GM12878 (cell line): ENCODE data around the gene UBE2F. TPM values are rescaled to one million over a fixed set of nuclear protein-coding genes. Genes with fewer than 3 reads are reported as not detected.
A peak's percentile ranks its signal among the peaks of the same experiment; 100 is the strongest.

ENCODE experiments used
- CBX3 ChIP-seq: fragments of 200-600 bp; sonication (generic); IDR thresholded peaks from 2 replicates; pipeline ENCODE4 v1.6.1; 2016; ENCODE audit warnings: low read depth, borderline replicate concordance
- GATAD2B ChIP-seq: fragments of 450-650 bp; conservative IDR thresholded peaks from 2 replicates; pipeline ENCODE4 v1.6.1; 2017; ENCODE audit warnings: low read depth, mild to moderate bottlenecking, moderate library complexity
- IKZF1 ChIP-seq: fragments of 450-650 bp; conservative IDR thresholded peaks from 2 replicates; pipeline ENCODE4 v1.6.1; 2017; ENCODE audit warnings: antibody characterized with exemption, mild to moderate bottlenecking
- KAT2A ChIP-seq: conservative IDR thresholded peaks from 2 replicates; pipeline ENCODE4 v1.6.1; 2011; ENCODE audit warnings: low read depth, low read length; ENCODE audit not compliant: control insufficient read depth
- KDM1A ChIP-seq: fragments of 200-600 bp; sonication (generic); IDR thresholded peaks from 2 replicates; pipeline ENCODE4 v1.6.1; 2016; ENCODE audit warnings: borderline replicate concordance
- MAX ChIP-seq: IDR thresholded peaks from 2 replicates; pipeline ENCODE4 v1.6.1; 2012; ENCODE audit warnings: low read depth, low read length, improper control_type of control experiment
- MTA2 ChIP-seq: fragments of 450-650 bp; IDR thresholded peaks from 2 replicates; pipeline ENCODE4 v1.6.1; 2016; ENCODE audit warnings: low read depth, mild to moderate bottlenecking, moderate library complexity
- MXI1 ChIP-seq: fragments of 150-350 bp; IDR thresholded peaks from 2 replicates; pipeline ENCODE4 v1.6.1; 2011; ENCODE audit warnings: low read depth, mild to moderate bottlenecking, inconsistent platforms, low read length, improper control_type of control experiment
- MYC ChIP-seq: IDR thresholded peaks from 2 replicates; pipeline ENCODE4 v1.6.1; 2011; ENCODE audit warnings: mild to moderate bottlenecking, low read length, moderate library complexity, inconsistent platforms; ENCODE audit not compliant: insufficient read depth, insufficient replicate concordance, insufficient read length, severe bottlenecking
- POLR2AphosphoS5 ChIP-seq: IDR thresholded peaks from 2 replicates; pipeline ENCODE4 v1.6.1; 2011; ENCODE audit warnings: mild to moderate bottlenecking, low read length, inconsistent platforms
- RB1 ChIP-seq: fragments of 450-650 bp; formaldehyde crosslinking; IDR thresholded peaks from 2 replicates; pipeline ENCODE4 v1.6.1; 2017; ENCODE audit warnings: mild to moderate bottlenecking, borderline replicate concordance
- RUNX3 ChIP-seq: IDR thresholded peaks from 2 replicates; pipeline ENCODE4 v1.6.1; 2012; ENCODE audit warnings: low read length, inconsistent platforms
- SKIL ChIP-seq: fragments of 450-650 bp; IDR thresholded peaks from 2 replicates; pipeline ENCODE4 v1.6.1; 2017; ENCODE audit warnings: mild to moderate bottlenecking, low read depth, inconsistent platforms; ENCODE audit not compliant: poor library complexity, severe bottlenecking
- SMC3 ChIP-seq: IDR thresholded peaks from 2 replicates; pipeline ENCODE4 v1.6.1; 2011; ENCODE audit warnings: low read length, improper control_type of control experiment, borderline replicate concordance
- SP1 ChIP-seq: IDR thresholded peaks from one replicate; pipeline ENCODE4 v1.6.1; 2011; ENCODE audit warnings: low read depth, low read length
- SREBF1 ChIP-seq: IDR thresholded peaks from 2 replicates; pipeline ENCODE4 v1.6.1; 2012; ENCODE audit warnings: mild to moderate bottlenecking, low read length
- SUZ12 ChIP-seq: fragments of 200-600 bp; sonication (generic); IDR thresholded peaks from one replicate; pipeline ENCODE4 v1.6.1; 2018; ENCODE audit warnings: antibody characterized with exemption, mild to moderate bottlenecking; ENCODE audit not compliant: unreplicated experiment
- ZBTB11 ChIP-seq: fragments of 450-650 bp; formaldehyde crosslinking; IDR thresholded peaks from 2 replicates; pipeline ENCODE4 v1.5.0; 2022; ENCODE audit warnings: mild to moderate bottlenecking, missing genetic modification characterization
- polyA plus RNA-seq, 11 experiments: library from polyadenylated mRNA; depleted of rRNA in 4 of 11; unstranded in 6 of 11; stranded (reverse) in 5 of 11; fragments of >200 nt; fragmentation: Nextera tagmentation in 4 of 11; fragmentation: Illumina TruSeq in 1 of 11; extraction: Ambion mirVana in 4 of 11; extraction: Trizol in 1 of 11; gene quantifications; 1 replicate in 1 of 11; 2 replicates in 10 of 11; pipeline versions ENCODE4 v1.2.1 to v1.2.3, GENCODE V29; 2011 to 2016; ENCODE audit warnings: inconsistent platforms in 2 of 11, missing spikeins in 2 of 11, low read depth in 1 of 11
- total RNA-seq, 4 experiments: library from RNA; depleted of rRNA in 3 of 4; stranded (reverse); fragments of >200 nt in 3 of 4; fragmentation: Illumina TruSeq in 1 of 4; extraction: Trizol in 1 of 4; gene quantifications; 2 replicates each; pipeline versions ENCODE4 v1.2.1 to v1.2.3, GENCODE V29; 2013 to 2021
- TF ChIP-seq, protein P1 (sequence below): fragments of 450-650 bp; formaldehyde crosslinking; IDR thresholded peaks from 2 replicates; pipeline ENCODE4 v1.4.0; 2020; ENCODE audit warnings: mild to moderate bottlenecking, moderate library complexity

Gene UBE2F
- total and polyA plus RNA-seq, 10 of the 15 experiments (the other 5 are each of a cell fraction or from before 2014, with no cell fraction given) = 12.3 to 64.4 (median 31.5) TPM

DNA sequence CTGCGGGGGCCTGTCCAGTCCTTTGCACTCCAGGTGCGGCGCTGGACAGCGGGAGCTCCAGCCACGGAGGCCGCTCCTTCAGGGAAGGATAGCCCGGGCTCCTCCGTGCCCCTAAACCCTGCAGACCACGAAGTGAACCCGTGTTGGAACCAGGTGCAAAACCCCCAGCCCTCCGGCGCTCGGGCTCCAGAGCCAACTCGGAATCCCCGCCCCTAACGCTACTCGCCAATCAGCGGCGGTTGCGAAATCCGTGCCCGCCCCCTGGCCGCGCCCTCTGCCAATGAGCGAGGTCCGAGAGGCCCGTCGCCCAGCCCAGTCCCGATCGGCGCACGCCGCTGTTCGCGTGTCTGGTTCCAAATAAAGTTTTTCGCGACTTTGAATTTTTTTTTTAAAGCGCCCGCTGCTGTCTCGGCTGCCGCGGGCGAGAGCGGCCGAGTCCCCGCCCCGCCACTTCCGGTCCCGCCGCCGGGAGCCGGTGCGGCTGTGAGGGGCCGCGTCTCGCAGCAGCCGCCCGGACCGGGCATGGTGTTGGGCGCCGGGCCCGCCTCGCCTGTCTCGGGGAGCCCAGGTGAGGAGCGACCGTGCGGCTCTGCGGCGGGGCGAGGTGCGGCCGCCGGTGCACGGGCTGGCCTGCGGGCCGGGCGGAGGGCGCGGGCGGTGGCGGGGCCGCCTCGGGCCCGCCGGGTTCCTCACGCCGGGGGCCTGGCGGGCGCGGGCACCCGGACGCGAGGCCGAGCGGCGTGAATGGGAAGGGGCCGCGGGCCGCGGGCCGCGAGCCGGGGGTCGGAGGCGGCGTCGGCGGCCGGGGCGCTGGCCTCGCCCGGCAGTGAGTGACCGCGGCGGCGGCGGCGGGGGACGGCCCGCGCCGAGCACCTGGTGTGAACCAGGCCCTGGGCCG, at the start of gene UBE2F (continued):
- no peak for TF ChIP-seq KAT2A
- peak; percentile 76; the same call in 1 of the 2 replicates for TF ChIP-seq MAX
- TF ChIP-seq MTA2 = no peak
- no peak for TF ChIP-seq ZBTB11 (CRISPR knock-in tag)
- TF ChIP-seq IKZF1 = peak; percentile 63; the same call in 1 of the 2 replicates
- TF ChIP-seq SKIL = no peak
- TF ChIP-seq RUNX3 = peak; percentile 45; the same call in 1 of the 2 replicates
- no peak for TF ChIP-seq SUZ12
- no peak for TF ChIP-seq CBX3
- TF ChIP-seq KDM1A = no peak
- peak; percentile 79 for TF ChIP-seq GATAD2B
- TF ChIP-seq RB1 = peak; percentile 62; the same call in 1 of the 2 replicates
- TF ChIP-seq, protein P1, sequence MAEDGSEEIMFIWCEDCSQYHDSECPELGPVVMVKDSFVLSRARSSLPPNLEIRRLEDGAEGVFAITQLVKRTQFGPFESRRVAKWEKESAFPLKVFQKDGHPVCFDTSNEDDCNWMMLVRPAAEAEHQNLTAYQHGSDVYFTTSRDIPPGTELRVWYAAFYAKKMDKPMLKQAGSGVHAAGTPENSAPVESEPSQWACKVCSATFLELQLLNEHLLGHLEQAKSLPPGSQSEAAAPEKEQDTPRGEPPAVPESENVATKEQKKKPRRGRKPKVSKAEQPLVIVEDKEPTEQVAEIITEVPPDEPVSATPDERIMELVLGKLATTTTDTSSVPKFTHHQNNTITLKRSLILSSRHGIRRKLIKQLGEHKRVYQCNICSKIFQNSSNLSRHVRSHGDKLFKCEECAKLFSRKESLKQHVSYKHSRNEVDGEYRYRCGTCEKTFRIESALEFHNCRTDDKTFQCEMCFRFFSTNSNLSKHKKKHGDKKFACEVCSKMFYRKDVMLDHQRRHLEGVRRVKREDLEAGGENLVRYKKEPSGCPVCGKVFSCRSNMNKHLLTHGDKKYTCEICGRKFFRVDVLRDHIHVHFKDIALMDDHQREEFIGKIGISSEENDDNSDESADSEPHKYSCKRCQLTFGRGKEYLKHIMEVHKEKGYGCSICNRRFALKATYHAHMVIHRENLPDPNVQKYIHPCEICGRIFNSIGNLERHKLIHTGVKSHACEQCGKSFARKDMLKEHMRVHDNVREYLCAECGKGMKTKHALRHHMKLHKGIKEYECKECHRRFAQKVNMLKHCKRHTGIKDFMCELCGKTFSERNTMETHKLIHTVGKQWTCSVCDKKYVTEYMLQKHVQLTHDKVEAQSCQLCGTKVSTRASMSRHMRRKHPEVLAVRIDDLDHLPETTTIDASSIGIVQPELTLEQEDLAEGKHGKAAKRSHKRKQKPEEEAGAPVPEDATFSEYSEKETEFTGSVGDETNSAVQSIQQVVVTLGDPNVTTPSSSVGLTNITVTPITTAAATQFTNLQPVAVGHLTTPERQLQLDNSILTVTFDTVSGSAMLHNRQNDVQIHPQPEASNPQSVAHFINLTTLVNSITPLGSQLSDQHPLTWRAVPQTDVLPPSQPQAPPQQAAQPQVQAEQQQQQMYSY (CRISPR knock-in tag) = no peak
- no peak for TF ChIP-seq SREBF1
- no peak for TF ChIP-seq POLR2AphosphoS5
- no peak for TF ChIP-seq MYC
- peak; percentile 92 for TF ChIP-seq MXI1
- TF ChIP-seq SP1 = peak; percentile 90
- 0 out of 2 replicates have a peak, but pooled peaks have one; percentile 4 for TF ChIP-seq SMC3
